Gastroesophageal sphincter (tissue), 4 donors: ENCODE measurements around the gene PYGM. TPM values are rescaled to one million over a fixed set of nuclear protein-coding genes. Genes with fewer than 3 reads are reported as not detected.
"Not testable (repeated sequence)": the region's sequence is repeated elsewhere in the genome, so short reads cannot be mapped to it uniquely, and the experiment has no call there.

Source experiments
- ATAC-seq: fragments of 150-250 bp; one replicate; pipeline ENCODE4 v1.9.1; 2016; ENCODE audit warnings: mild to moderate bottlenecking, moderate library complexity
- H3K27ac ChIP-seq, 4 donors: fragments of 200-600 bp; sonication (generic) in 3 of 4; 1 replicate in 3 of 4; 2 replicates in 1 of 4; pipeline ENCODE4 v1.5.1; 2016 to 2019
- H3K27me3 ChIP-seq: fragments of 200-600 bp; sonication (generic); one replicate; pipeline ENCODE4 v1.5.1; 2019
- H3K36me3 ChIP-seq, 2 donors: fragments of 200-600 bp; sonication (generic); one replicate each; pipeline ENCODE4 v1.5.1; 2019; ENCODE audit warnings: control low read depth in 1 of 2
- H3K4me1 ChIP-seq, 3 donors: fragments of 200-600 bp; sonication (generic); 1 replicate in 2 of 3; 2 replicates in 1 of 3; pipeline ENCODE4 v1.5.1; 2016 to 2019; ENCODE audit warnings: control low read depth in 2 of 3
- H3K4me3 ChIP-seq, 2 donors: fragments of 200-600 bp; sonication (generic); one replicate each; pipeline ENCODE4 v1.5.1; 2019; ENCODE audit warnings: mild to moderate bottlenecking in 1 of 2, moderate library complexity in 1 of 2
- H3K9me3 ChIP-seq, 3 donors: fragments of 200-600 bp; sonication (generic); one replicate each; pipeline ENCODE4 v1.5.1; 2017 to 2019; ENCODE audit warnings: control low read depth in 2 of 3
- EP300 ChIP-seq: sonication (generic); formaldehyde crosslinking; IDR thresholded peaks from one replicate; pipeline ENCODE4 v1.6.1; 2017; ENCODE audit warnings: antibody characterized with exemption, mild to moderate bottlenecking
- POLR2A ChIP-seq, 2 donors: fragments of 450-650 bp; IDR thresholded peaks; one replicate each; pipeline ENCODE4 v1.6.1; 2017; ENCODE audit warnings: antibody characterized with exemption in 2 of 2, mild to moderate bottlenecking in 2 of 2, moderate library complexity in 1 of 2
- POLR2AphosphoS5 ChIP-seq: sonication (generic); formaldehyde crosslinking; IDR thresholded peaks from one replicate; pipeline ENCODE4 v1.6.1; 2017; ENCODE audit warnings: antibody characterized with exemption
- WGBS, 2 donors: methylation state at CpG; one replicate each; pipeline ENCODE4 v1.1.5; 2018; ENCODE audit warnings: low coverage in 1 of 2; 5-methylcytosine and 5-hydroxymethylcytosine counted together
- total RNA-seq, 4 donors: library from RNA; depleted of rRNA; stranded (reverse); fragments of >200 nt; gene quantifications; one replicate each; pipeline ENCODE4 v1.1.0, GENCODE V29; 2016
- TF ChIP-seq, protein P1 (sequence below), 4 experiments: fragments of 200-600 bp in 2 of 4; fragments of 450-650 bp in 2 of 4; sonication (generic) in 1 of 4; IDR thresholded peaks; one replicate each; pipeline ENCODE4 v1.5.1; 2017 to 2019; ENCODE audit warnings: antibody characterized with exemption in 4 of 4, mild to moderate bottlenecking in 2 of 4, moderate library complexity in 2 of 4

The PYGM gene
- total RNA-seq, 4 donors from 2014 or later, result 10.5 to 55.2 (median 32.8) TPM

DNA sequence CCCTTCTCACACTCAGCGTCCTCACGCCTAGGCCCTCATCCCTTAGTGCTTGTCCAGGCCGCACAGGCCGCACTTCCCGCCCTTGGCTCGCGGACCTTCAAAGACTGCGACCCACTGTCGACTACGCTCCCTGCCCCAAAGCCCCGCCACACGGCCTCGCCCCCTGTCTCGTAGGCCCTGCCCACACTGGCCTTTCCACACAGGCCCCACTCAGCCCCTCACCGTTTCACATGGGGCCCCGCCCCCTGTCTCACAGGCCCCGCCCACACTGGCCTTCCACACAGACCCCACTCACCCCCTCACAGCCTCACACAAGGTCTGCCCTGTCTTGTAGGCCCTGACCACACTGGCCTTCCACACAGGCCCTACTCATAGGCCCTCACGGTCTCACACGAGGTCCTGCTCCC lies 47.8 kb downstream of the PYGM start:
- H3K27ac ChIP-seq, result no peak overlapping the region
- 61 to 79% methylated on average over 9 to 15 of the region's 19 CpGs for WGBS, 2 donors
- TF ChIP-seq, protein P1, sequence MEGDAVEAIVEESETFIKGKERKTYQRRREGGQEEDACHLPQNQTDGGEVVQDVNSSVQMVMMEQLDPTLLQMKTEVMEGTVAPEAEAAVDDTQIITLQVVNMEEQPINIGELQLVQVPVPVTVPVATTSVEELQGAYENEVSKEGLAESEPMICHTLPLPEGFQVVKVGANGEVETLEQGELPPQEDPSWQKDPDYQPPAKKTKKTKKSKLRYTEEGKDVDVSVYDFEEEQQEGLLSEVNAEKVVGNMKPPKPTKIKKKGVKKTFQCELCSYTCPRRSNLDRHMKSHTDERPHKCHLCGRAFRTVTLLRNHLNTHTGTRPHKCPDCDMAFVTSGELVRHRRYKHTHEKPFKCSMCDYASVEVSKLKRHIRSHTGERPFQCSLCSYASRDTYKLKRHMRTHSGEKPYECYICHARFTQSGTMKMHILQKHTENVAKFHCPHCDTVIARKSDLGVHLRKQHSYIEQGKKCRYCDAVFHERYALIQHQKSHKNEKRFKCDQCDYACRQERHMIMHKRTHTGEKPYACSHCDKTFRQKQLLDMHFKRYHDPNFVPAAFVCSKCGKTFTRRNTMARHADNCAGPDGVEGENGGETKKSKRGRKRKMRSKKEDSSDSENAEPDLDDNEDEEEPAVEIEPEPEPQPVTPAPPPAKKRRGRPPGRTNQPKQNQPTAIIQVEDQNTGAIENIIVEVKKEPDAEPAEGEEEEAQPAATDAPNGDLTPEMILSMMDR (IDR thresholded peaks at IDR 0.05), result no peak
- TF ChIP-seq EP300 (no peak), POLR2AphosphoS5 (no peak), POLR2A (IDR thresholded peaks at IDR 0.05) (no peak)
- H3K36me3 ChIP-seq, result no peaks in the 10 kb centered on the region
- H3K9me3 ChIP-seq, result no peaks in the 10 kb centered on the region
- peaks cover 0 to 28% (median 0%) of the 10 kb centered on the region in 3 donors for H3K4me1 ChIP-seq
- H3K4me3 ChIP-seq, result no peak overlapping the region
- H3K27me3 ChIP-seq, result peaks cover 100% of the 10 kb centered on the region
- no peak for ATAC-seq

DNA sequence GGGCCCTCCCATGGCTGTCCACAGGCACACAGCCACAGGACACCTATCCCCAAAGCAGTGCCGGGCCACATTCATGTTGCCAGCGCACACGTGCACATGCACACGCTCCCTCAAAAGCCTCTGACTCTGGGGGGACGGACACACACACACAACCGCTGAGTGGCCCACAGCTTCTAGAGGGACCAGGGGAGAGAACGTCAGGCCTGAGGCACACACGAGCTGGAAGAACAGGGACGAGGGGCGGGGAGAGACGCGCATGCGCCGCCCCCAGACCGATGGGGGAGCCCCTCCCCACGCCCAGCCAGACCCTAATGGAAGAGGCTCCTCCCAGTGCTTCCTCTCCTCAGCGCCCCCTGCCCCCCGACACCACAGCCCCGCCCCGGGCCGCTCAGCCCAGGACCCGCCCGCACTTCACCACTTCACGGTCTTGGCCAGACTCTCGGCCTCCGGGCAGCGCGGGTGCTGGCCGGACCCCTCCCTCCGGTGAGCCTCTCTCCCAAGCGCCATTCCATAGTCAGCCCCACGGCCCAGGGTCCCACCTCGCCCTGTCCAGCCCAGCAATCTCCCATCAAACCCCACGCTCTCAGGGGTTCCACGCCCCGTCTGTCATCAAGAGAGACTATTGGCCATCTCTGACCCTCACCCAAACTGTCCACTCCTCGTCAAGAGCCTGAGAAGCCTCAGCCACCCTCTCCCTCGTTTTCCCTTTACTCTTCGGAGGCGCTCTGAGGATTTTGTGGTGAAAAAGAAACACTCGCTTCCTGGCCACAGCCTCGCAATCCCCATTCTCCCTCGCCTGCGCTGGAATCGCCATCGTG lies 48.4 kb downstream of the PYGM start:
- no peaks in the 10 kb centered on the region for H3K9me3 ChIP-seq
- TF ChIP-seq POLR2A (IDR thresholded peaks at IDR 0.05) (no peak), EP300 (no peak)
- 46 to 59% methylated on average over 10 to 12 of the region's 46 CpGs for WGBS, 2 donors
- no peak overlapping the region for H3K4me3 ChIP-seq
- ATAC-seq, result no peak
- H3K27ac ChIP-seq, result no peak overlapping the region
- no peaks in the 10 kb centered on the region for H3K36me3 ChIP-seq
- peaks cover 100% of the 10 kb centered on the region for H3K27me3 ChIP-seq
- H3K4me1 ChIP-seq, result peaks cover 0 to 28% (median 0%) of the 10 kb centered on the region in 3 donors

- TF ChIP-seq EP300 (no peak), POLR2AphosphoS5 (no peak), POLR2A (IDR thresholded peaks at IDR 0.05) (no peak)
- TF ChIP-seq, protein P1 (IDR thresholded peaks at IDR 0.05), result no peak
- ATAC-seq, result no peak
- WGBS, 2 donors, result 59% methylated on average over 9 of the region's 13 CpGs; no CpG with 5 or more reads in 1 of the 2 donors
- H3K4me1 ChIP-seq, result peaks cover 0 to 28% (median 0%) of the 10 kb centered on the region in 3 donors
- no peak overlapping the region for H3K4me3 ChIP-seq
- no peaks in the 10 kb centered on the region for H3K36me3 ChIP-seq
- peaks cover 95% of the 10 kb centered on the region for H3K27me3 ChIP-seq
- no peak overlapping the region for H3K27ac ChIP-seq
- H3K9me3 ChIP-seq, result no peaks in the 10 kb centered on the region
These were observed 49.2 kb downstream of the PYGM start for GRCh38 chr11:64710418-64711137.

- H3K36me3 ChIP-seq, result no peaks in the 10 kb centered on the region
- H3K27me3 ChIP-seq, result peaks cover 82% of the 10 kb centered on the region
- H3K27ac ChIP-seq, result no peak overlapping the region
- ATAC-seq, result no peak
- no peak overlapping the region for H3K4me3 ChIP-seq
- 26 to 40% methylated on average over 2 of the region's 2 CpGs for WGBS, 2 donors
- no peaks in the 10 kb centered on the region for H3K4me1 ChIP-seq
- TF ChIP-seq POLR2AphosphoS5 (no peak), POLR2A (IDR thresholded peaks at IDR 0.05) (no peak), EP300 (no peak)
- no peaks in the 10 kb centered on the region for H3K9me3 ChIP-seq
These were observed 54.3 kb downstream of the PYGM start for GRCh38 chr11:64705501-64705900.

- Histone ChIP-seq H3K36me3 (no peaks in the 10 kb centered on the region), H3K27me3 (peaks cover 58% of the 10 kb centered on the region), H3K4me1 (no peaks in the 10 kb centered on the region), H3K9me3 (no peaks in the 10 kb centered on the region), H3K4me3 (no peak overlapping the region), H3K27ac (no peak overlapping the region)
- TF ChIP-seq, protein P1 (IDR thresholded peaks at IDR 0.05), result no peak
- TF ChIP-seq POLR2AphosphoS5 (no peak), POLR2A (IDR thresholded peaks at IDR 0.05) (no peak), EP300 (no peak)
- ATAC-seq, result no peak
- 51 to 100% methylated on average over 2 of the region's 2 CpGs for WGBS, 2 donors
These were observed 56.7 kb downstream of the PYGM start for GRCh38 chr11:64703048-64703447.

DNA sequence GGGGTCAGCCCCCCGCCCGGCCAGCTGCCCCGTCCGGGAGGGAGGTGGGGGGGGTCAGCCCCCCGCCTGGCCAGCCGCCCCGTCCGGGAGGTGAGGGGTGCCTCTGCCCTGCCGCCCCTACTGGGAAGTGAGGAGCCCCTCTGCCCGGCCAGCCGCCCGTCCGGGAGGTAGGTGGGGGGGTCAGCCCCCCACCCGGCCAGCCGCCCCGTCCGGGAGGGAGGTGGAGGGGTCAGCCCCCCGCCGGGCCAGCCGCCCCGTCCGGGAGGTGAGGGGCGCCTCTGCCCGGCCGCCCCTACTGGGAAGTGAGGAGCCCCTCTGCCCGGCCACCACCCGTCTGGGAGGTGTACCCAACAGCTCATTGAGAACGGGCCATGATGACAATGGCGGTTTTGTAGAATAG lies 57.8 kb downstream of the PYGM start:
- peaks cover 47% of the 10 kb centered on the region for H3K27me3 ChIP-seq
- not testable (repeated sequence) for ATAC-seq, H3K4me3 ChIP-seq

More for the DNA sequence above, 57.8 kb downstream of the PYGM start:
- H3K36me3 ChIP-seq, H3K4me1 ChIP-seq, H3K9me3 ChIP-seq, H3K27ac ChIP-seq: not testable (repeated sequence)
- WGBS, 2 donors, result no CpG with 5 or more reads among the region's 29 CpGs
